Measurements from ENCODE around the gene CLDN8. TPM values are rescaled to one million over a fixed set of nuclear protein-coding genes. Genes with fewer than 3 reads are reported as not detected.

Gene CLDN8
- total RNA-seq, 5 donors from 2014 or later (not counting 1 experiment from before 2014, with no cell fraction given): not detected

- Mint-ChIP-seq H3K27me3 (peaks cover 0 to 4% of the 10 kb centered on the region in 2 donors), H3K4me1 (no peaks in the 10 kb centered on the region), H3K36me3 (no peaks in the 10 kb centered on the region), H3K9me3 (peaks cover 0 to 4% (median 3%) of the 10 kb centered on the region in 3 donors), H3K4me3 (no peak overlapping the region), H3K27ac (no peak overlapping the region)
- Histone ChIP-seq H3K9me3 (no peaks in the 10 kb centered on the region), H3K27ac (ENCODE audit: low read length) (no peak overlapping the region), H3K27me3 (replicated peaks in 1 of 2; ENCODE audit: control insufficient read depth in 2 of 2, extremely low read depth in 1 of 2, insufficient read depth in 2 of 2, low read length in 1 of 2) (no peaks in the 10 kb centered on the region), H3K4me1 (ENCODE audit: control insufficient read depth in 1 of 2, extremely low read depth in 1 of 2, insufficient read depth in 2 of 2, low read length in 2 of 2) (no peaks in the 10 kb centered on the region), H3K4me3 (ENCODE audit: control insufficient read depth in 1 of 2, extremely low read depth in 1 of 2, low read length in 1 of 2) (no peak overlapping the region), H3K36me3 (ENCODE audit: control insufficient read depth in 2 of 2, extremely low read depth in 1 of 2, insufficient read depth in 1 of 2, low read length in 1 of 2) (no peaks in the 10 kb centered on the region)
- no peak for ATAC-seq (replicated peaks in 1 of 4)
- CTCF ChIA-PET: no interaction called here
- WGBS (ENCODE audit: insufficient coverage): no CpG with 5 or more reads among the region's 1 CpG
- POLR2A ChIA-PET: no interaction called here
- no peak for DNase-seq
These were observed 51.1 kb downstream of the CLDN8 start for GRCh38 chr21:30164796-30165195.

Other genes starting within 250 kb of the CLDN8 start
- not detected for gene CLDN17, start 49.3 kb downstream of the CLDN8 start, total RNA-seq
- gene KRTAP24-1, start 66.9 kb upstream of the CLDN8 start, total RNA-seq: not detected
- gene KRTAP25-1, start 73.4 kb upstream of the CLDN8 start, total RNA-seq: not detected
- not detected for gene KRTAP26-1, start 104.2 kb upstream of the CLDN8 start, total RNA-seq
- not detected for gene KRTAP27-1, start 121.6 kb upstream of the CLDN8 start, total RNA-seq
- not detected for gene KRTAP23-1, start 132.5 kb upstream of the CLDN8 start, total RNA-seq
- gene KRTAP13-2, start 156.2 kb upstream of the CLDN8 start, total RNA-seq: not detected
- not detected for gene KRTAP13-1, start 179.9 kb upstream of the CLDN8 start, total RNA-seq
- gene KRTAP13-3, start 209.8 kb upstream of the CLDN8 start, total RNA-seq: not detected
- not detected for gene KRTAP13-4, start 214.1 kb upstream of the CLDN8 start, total RNA-seq
- gene KRTAP15-1, start 224.2 kb upstream of the CLDN8 start, total RNA-seq: not detected